Panc1 (cell line): Measurements from ENCODE around the gene RHBDF1. TPM values are rescaled to one million over a fixed set of nuclear protein-coding genes. Genes with fewer than 3 reads are reported as not detected.

Experiments used
- ATAC-seq: fragments of 200-7000 bp; cut with Tn5 transposase; 2 replicates; pipeline ENCODE4 v1.9.1; 2020; ENCODE audit warnings: mild to moderate bottlenecking, moderate library complexity
- BruUV-seq: library from RNA; stranded (reverse); fragments of 400-500 nt; replicated peaks from 2 replicates; lab custom pipeline; 2021; lab: Mats Ljungman, UMichigan
- CTCF ChIA-PET: fragments of 300-600 bp; sonication (Branson Sonifier 250); formaldehyde crosslinking; loops from one replicate; lab custom pipeline; 2022; ENCODE audit warnings: antibody characterized with exemption; lab: Charles Lee
- POLR2A ChIA-PET: fragments of 300-600 bp; sonication (Branson Sonifier 250); formaldehyde crosslinking; loops from one replicate; lab custom pipeline; 2022; ENCODE audit warnings: antibody characterized with exemption; lab: Charles Lee
- DNase-seq: peaks from one replicate; pipeline ENCODE4 v3.0.0-alpha.2; 2010; ENCODE audit warnings: low read depth, low spot score
- H3K27ac ChIP-seq: 2 replicates; pipeline ENCODE4 v1.5.1; 2011; ENCODE audit warnings: mild to moderate bottlenecking, low read length, inconsistent platforms
- H3K27me3 ChIP-seq: fragments of 200-500 bp; sonication (Bioruptor generic); 2 replicates; pipeline ENCODE4 v1.6.0; 2014; ENCODE audit warnings: low read length, inconsistent platforms; ENCODE audit not compliant: control insufficient read depth, insufficient read depth
- H3K36me3 ChIP-seq: fragments of 200-500 bp; sonication (Bioruptor generic); 2 replicates; pipeline ENCODE4 v1.5.1; 2014; ENCODE audit warnings: inconsistent platforms, mild to moderate bottlenecking, low read length, moderate library complexity; ENCODE audit not compliant: control insufficient read depth, insufficient read depth
- H3K4me1 ChIP-seq: 2 replicates; pipeline ENCODE4 v1.5.1; 2011; ENCODE audit warnings: inconsistent platforms, mild to moderate bottlenecking, low read length, moderate library complexity; ENCODE audit not compliant: control insufficient read depth, insufficient read depth
- H3K4me3 ChIP-seq, 2 experiments: 2 replicates each; pipeline ENCODE4 v1.5.1; 2011 to 2012; ENCODE audit warnings: low read depth in 2 of 2, low read length in 2 of 2, mild to moderate bottlenecking in 2 of 2, inconsistent platforms in 1 of 2, moderate library complexity in 1 of 2
- H3K9me3 ChIP-seq: fragments of 200-500 bp; sonication (Bioruptor generic); 2 replicates; pipeline ENCODE4 v1.5.1; 2014; ENCODE audit warnings: low read depth, mild to moderate bottlenecking, inconsistent platforms, low read length, moderate library complexity; ENCODE audit not compliant: control insufficient read depth, insufficient read depth
- CTCF ChIP-seq: fragments of 450-650 bp; IDR thresholded peaks from 2 replicates; pipeline ENCODE4 v1.5.1; 2017; ENCODE audit warnings: mild to moderate bottlenecking
- POLR2AphosphoS5 ChIP-seq: IDR thresholded peaks from 2 replicates; pipeline ENCODE4 v1.6.1; 2012; ENCODE audit warnings: mild to moderate bottlenecking, low read depth, low read length, moderate library complexity
- REST ChIP-seq, 2 experiments: IDR thresholded peaks; 2 replicates each; pipeline ENCODE4 v1.6.1; 2011 to 2012; ENCODE audit warnings: low read depth in 2 of 2, control low read depth in 1 of 2, low read length in 1 of 2, mild to moderate bottlenecking in 1 of 2, moderate library complexity in 1 of 2; ENCODE audit not compliant: insufficient read depth in 1 of 2
- SIN3A ChIP-seq: IDR thresholded peaks from 2 replicates; pipeline ENCODE4 v1.6.1; 2012; ENCODE audit warnings: low read depth, mild to moderate bottlenecking, low read length, moderate library complexity, borderline replicate concordance; ENCODE audit not compliant: insufficient read depth
- TCF7L2 ChIP-seq: IDR thresholded peaks from 2 replicates; pipeline ENCODE4 v1.6.1; 2011; ENCODE audit warnings: mild to moderate bottlenecking, low read depth, low read length, inconsistent platforms
- in situ Hi-C: cut with HindIII; loops from 2 replicates; pipeline ENCODE4 v1.10.0; 2016; ENCODE audit warnings: low sequenced_read_pairs, low pct_unique_long_range_greater_than_20kb
- intact Hi-C: fragments of 100-400 bp; cut with micrococcal nuclease; formaldehyde crosslinking; loops from one replicate; pipeline ENCODE4 v1.10.0; 2022; ENCODE audit not compliant: unreplicated experiment
- total RNA-seq: library from RNA; stranded (reverse); gene quantifications from one replicate; pipeline ENCODE4 v1.2.1, GENCODE V29; 2021; ENCODE audit not compliant: unreplicated experiment

Gene RHBDF1
- total RNA-seq, 1 experiment from 2014 or later, result 41.7 TPM

DNA sequence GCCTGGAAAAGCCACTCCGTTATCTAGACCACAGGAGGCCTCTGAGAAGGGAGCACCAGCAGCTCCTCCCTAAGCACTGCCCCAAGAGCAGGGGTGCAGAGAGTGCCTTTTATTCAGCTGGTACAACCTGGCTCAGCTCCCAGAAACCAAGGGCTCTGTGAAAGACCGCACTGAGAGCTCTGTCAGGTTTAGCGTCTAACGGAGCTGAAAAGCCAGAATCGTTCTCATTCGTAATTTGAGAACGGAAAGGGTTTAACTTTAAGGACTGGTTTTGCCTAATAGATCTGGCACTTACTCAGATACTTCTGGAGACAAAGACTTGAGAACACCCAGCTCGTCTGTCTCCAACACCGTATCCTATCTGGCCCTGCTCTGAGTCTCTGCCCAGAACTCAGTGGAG, 19.1 kb upstream of the RHBDF1 start:
- Histone ChIP-seq H3K4me1 (no peaks in the 10 kb centered on the region), H3K4me3 (no peak overlapping the region), H3K36me3 (no peaks in the 10 kb centered on the region), H3K9me3 (no peaks in the 10 kb centered on the region), H3K27ac (no peak overlapping the region), H3K27me3 (no peaks in the 10 kb centered on the region)
- DNase-seq (no peak), ATAC-seq (no peak)
- no TSS peak for BruUV-seq
- TF ChIP-seq POLR2AphosphoS5, result no peak
- POLR2A ChIA-PET, result no interaction called here
- intact Hi-C loops, result no loop called here
- in situ Hi-C loops, result no loop called here
- CTCF ChIA-PET, result no interaction called here

DNA sequence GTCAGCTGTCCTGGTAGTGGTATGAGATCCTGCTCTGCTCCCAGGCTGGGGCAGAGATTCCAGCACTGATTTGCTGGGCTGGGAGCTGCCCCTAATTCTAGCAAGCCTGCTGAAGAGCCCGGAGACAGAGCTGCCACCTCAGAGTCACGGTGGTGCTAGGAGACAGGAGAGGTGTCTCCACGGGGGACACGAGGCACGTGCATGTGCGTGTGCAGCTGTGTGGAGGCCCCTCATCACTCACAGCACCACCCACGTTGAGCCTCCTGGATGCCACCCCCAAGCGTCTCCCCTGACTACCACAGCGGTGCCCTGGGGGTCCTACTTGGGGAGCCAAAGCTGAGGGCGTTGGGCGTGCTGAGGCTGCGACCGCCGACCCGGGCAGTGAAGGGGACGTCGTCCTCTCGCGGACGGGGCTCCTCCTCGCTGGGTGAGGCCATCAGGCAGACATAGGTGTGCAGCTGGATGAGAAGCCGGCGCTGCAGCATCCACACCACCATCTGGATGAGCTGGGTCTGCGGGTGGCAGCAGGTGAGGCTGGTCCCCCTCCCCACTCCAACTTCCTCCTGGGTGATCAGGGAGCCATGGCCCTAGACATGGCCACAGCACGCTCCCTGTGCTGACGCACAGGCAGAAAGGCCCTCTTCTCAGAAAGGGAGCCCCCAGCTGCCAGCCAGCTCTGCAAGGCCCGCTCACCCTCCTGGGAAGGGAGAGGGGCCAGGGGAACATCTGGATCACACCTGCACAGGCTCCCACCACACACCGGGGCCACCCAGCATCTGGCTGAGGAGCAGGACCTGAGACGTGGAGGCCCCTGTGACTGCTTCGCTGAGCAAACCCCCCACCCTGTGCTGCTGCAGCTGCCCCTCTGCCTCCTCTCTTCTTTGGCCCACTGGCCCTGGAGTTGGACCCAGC, 17.2 kb upstream of the RHBDF1 start:
- in situ Hi-C loops, result no loop called here
- CTCF ChIA-PET, result no interaction called here
- no peak overlapping the region for H3K27ac ChIP-seq

DNA sequence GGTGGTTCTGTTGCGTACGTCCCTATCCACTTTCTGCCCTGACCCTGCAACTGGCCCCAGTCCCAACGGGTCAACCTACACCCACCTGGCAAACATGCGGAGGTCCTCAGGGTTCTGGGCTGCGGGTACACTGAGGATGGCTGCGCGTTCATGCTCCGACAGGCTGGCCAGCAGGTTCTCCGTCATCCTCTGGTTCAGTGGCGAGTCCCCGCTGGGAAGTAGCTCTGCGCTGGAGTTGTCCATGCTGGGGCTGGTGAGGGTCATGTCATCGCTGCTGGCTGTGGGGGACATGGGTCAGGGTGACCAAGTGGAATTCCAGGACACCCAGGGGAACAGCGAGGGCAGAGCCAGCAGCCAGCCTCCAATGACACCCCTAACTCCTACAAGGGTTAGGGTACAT, 16.2 kb upstream of the RHBDF1 start:
- no peak for ATAC-seq
- TF ChIP-seq CTCF (no peak), SIN3A (no peak), REST (IDR thresholded peaks at IDR 0.05; ENCODE audit: insufficient read depth in 1 of 2, low read depth in 2 of 2, low read length in 1 of 2) (no peak), POLR2AphosphoS5 (no peak), TCF7L2 (no peak)
- intact Hi-C loops (no loop called here), in situ Hi-C loops (no loop called here)
- ChIA-PET POLR2A (no interaction called here), CTCF (no interaction called here)
- BruUV-seq, result no TSS peak
- no peak overlapping the region for H3K4me3 ChIP-seq
- peaks cover 17% of the 10 kb centered on the region for H3K4me1 ChIP-seq
- H3K36me3 ChIP-seq, result no peaks in the 10 kb centered on the region
- H3K27ac ChIP-seq, result no peak overlapping the region
- H3K9me3 ChIP-seq, result no peaks in the 10 kb centered on the region
- H3K27me3 ChIP-seq, result no peaks in the 10 kb centered on the region
- DNase-seq, result no peak

More for the DNA sequence above, 17.2 kb upstream of the RHBDF1 start:
- Histone ChIP-seq H3K9me3 (no peaks in the 10 kb centered on the region), H3K27me3 (no peaks in the 10 kb centered on the region), H3K36me3 (no peaks in the 10 kb centered on the region), H3K4me1 (peaks cover 7% of the 10 kb centered on the region), H3K4me3 (no peak overlapping the region)
- no TSS peak for BruUV-seq
- TF ChIP-seq REST (IDR thresholded peaks at IDR 0.05; ENCODE audit: insufficient read depth in 1 of 2, low read depth in 2 of 2, low read length in 1 of 2), result no peak
- intact Hi-C loops, result no loop called here
- ATAC-seq (no peak), DNase-seq (no peak)
- POLR2A ChIA-PET, result no interaction called here
